CD4-positive, alpha-beta T cell treated with Interleukin-6 at 100 ng/mL for 8 hours (primary cell): Measurements from ENCODE around the gene ASB18.

Experiments
- DNase-seq: peaks from one replicate; pipeline ENCODE4 v3.0.0-alpha.2; 2020; ENCODE audit warnings: mixed read lengths, low spot score

The ASB18 gene

GRCh38 chr2:236163471-236164200 is 100.6 kb downstream of the ASB18 start:
- no peak for DNase-seq

DNA sequence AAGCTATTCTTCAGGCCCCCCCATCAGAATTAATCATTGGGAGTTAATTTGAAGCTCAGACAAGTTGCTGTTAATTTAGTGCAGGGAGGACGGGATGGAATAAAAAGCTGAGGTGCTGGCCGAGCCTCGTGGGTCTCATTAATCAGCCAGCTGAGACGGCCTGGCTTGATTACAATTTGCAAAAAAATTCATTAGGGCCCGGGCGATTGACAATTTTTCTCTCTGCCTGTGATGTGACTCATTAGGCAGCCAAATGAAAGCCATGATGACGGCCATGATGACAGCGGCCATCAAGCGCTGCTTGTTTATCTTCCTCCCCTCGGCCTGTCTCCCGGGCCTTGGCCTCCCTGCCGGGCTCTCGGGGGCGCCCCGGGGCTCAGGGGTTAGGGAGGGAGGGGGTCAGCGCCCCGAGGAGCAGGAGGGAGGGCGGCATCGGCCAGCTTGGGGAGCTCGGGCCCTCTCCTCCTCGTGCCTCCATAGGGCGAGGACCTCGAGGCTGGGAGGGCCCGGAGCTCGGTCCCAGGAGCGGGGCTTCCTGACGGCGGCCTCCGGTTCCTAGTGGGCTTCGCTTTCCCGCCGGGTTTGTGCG is 101.2 kb downstream of the ASB18 start:
- no peak for DNase-seq

- no peak for DNase-seq
Observed at GRCh38 chr2:236162031-236162845, 102.0 kb downstream of the ASB18 start.

DNA sequence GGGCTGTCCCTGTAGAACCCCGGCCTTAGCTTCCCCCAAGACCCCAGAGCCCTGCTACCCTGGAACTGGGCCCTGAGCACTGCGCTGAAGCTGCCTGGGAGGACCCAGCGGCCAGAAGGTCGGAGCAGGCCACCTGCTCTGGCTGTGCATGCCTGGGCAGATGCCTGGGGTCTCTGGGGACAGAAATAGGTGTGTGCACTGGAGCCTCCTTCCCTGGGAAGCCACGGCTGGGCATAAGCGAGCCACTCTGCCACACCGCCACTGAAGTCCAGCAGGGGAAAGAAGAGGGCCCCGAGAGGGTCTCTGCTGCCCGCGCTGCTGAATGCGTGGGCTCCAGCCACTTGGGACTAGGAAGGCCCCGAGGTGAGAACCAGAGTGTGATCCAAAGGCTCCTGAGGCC is 102.7 kb downstream of the ASB18 start:
- no peak for DNase-seq

GRCh38 chr2:236161082-236161462 is 103.1 kb downstream of the ASB18 start:
- DNase-seq = no peak

DNA sequence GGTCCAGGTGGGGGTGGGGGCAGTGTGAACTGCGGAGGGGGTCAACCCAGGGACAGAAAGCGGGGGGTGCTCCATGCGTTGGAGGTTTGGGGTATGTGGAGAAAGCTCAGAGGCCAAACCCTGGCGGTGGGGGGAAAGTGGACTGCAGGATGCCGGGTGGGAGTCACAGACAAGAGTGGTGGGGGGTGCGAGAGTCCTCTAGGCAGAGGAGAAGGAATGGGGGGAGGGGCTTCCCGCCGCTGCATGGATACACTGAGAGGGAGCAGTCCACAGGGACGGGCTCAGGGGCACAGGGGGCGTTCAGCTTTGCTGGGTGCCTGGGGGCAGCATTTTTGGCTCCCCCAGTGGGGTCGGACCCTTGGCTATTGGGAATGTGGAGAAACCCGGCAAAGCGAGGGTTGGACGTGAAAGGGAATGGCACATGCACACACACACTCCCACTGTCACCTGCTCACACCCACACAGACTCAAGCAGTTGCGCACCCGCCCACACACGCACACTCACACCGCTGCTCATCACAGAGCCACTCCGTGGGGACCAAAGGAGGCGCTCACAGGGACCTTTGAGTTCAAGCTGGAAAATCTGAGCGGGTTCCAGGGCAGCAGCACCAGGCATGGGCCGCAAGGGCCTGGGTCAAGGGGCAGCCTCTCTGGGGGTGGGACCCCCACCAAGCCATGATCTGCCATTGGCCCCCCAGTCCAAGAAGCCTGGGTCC is 103.7 kb downstream of the ASB18 start:
- no peak for DNase-seq

- DNase-seq = no peak
Observed at GRCh38 chr2:236159778-236160170, 104.4 kb downstream of the ASB18 start.

DNA sequence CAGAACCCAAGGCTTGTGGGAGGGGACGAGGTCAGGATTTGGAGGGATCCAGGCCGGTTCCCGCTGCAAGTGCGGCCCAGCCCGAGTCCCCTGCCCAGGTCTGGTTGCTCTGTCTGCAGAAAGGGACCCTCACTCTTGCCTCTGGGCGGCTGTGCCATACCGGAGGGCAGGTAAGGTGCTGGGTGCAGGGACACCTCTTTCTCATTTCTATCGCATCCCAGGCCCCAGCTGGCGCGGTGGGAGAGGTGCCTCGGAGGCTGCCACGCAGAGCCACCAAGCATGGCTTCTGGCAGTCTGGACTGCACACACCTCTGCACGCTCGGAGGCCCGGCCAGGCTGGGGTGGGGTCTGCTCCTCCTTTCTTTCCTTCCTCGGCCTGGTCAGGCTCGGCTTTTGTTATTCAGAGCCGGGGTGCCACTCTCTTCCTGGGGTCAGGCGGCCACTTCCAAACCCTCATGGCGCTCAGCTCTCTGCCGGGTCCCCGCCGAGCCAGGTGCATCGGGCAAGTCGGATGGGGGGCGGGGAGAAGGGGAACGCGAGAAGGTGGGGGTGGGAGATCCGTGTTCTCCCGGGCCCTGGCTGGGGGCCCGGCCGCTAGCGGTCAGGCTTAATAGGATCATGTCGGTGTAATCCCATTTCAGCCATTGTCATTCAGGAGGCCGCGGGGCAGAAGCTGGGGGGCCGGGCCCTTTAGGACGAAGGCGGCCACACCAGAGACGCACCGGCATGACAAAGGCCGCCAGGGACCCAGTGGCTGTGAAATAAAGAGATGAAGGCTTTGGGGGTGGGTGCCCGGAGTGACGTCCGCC is 105.0 kb downstream of the ASB18 start:
- DNase-seq = no peak

- no peak for DNase-seq
Observed at GRCh38 chr2:236157815-236158498, 106.2 kb downstream of the ASB18 start.

DNA sequence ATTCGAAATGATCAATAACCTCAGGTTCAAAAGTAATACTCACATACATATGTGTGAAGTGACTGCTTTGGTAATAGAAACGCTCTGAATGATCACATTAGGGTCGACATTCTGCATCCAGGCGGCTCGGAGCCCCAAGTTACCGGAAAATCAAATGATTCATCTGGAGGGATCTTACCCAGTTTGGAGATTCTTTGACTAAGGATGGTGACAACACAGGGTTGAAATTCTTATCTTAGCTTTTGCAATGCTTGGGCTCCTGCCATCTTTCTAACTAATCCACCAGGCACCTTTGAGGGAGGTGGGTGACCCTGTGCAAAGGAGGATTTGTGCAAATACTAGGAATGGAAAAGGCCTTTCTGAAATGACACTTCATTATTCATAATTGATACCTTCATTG is 106.8 kb downstream of the ASB18 start:
- DNase-seq = no peak

DNA sequence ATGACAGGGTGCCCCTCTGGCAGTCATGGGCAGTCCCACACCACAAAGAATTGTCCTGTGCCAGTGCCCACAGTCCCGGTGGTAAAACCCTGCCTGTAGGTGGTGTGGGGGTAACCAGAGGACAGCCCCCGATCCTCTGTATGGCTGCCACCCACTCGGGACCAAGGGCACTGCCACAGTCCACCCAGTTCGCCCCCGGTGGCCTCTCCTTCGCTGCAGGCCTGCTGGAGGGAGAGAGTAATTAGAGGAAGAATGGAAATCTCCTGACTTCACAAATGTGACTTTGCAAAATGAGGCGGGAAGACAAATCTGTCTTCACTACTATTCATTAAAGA is 107.4 kb downstream of the ASB18 start:
- no peak for DNase-seq

DNA sequence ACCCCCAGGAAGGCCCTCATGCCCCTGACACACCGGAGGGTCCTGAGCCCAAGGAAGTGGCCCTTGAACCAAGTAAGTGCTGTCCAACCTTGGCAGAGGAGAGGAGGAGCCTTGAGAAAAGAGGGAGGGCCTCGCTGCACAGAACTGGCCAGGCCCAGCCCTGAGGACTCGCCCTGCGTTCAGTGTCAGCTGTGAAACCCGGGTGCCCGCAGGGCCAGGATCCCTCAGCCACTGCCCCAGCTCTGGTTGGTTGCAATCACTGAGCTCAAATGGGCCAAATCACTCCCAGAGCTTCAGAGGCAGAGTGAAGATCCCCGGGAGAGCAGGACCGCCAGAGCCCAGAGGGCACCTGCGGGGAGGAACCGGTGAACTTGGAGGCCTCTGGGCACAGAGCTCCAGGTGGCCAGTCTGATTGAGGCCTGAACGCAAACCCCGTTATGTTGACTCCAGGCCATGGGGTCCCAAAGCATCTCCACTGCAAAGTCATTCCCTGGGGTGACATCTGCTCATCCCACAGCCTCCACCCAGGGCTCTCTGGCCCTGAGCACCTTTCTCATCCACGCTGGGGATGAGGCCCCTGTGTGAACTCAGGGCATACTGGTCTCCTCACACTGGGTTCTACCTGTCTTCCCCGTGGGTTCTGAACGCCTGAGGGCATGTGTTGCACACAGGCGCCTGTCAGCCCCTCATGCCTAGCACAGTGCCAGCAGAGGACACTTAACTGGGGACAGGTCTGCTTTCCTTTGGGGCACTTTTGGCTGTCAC is 107.9 kb downstream of the ASB18 start:
- DNase-seq = no peak

- DNase-seq = no peak
Observed at GRCh38 chr2:236155406-236155805, 108.8 kb downstream of the ASB18 start.

GRCh38 chr2:236146436-236146835 is 117.8 kb downstream of the ASB18 start:
- DNase-seq = no peak

DNA sequence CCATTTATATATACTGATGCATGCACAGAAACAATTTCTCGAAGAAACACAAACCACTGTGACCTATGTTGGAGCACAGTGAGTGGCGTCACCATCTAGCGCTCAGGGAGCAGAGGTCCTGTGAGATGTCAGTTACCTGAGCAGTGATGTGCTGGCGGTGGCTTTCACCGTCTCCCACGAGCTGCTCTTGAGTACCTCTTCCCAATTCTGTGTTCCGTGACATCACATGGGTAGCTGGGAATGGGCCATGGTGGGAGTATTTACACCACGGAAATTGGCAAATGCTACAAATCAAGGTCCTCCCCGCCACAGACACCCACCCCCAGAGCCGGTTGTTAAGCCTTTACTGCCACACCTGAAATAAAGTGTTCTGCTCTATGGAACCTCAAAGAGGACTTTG is 120.4 kb downstream of the ASB18 start:
- no peak for DNase-seq
